ENCODE results near the gene PMIS2. TPM values are rescaled to one million over a fixed set of nuclear protein-coding genes. Genes with fewer than 3 reads are reported as not detected.

PMIS2 gene
- total RNA-seq, 1 donor from 2014 or later, result not detected

- no peak for DNase-seq (ENCODE audit: low spot score)
Measured at GRCh38 chr19:35628264-35628564, 42.2 kb downstream of the PMIS2 start.

GRCh38 chr19:35628565-35629331, 42.8 kb downstream of the PMIS2 start, which contains the start of gene RBM42:
Gene RBM42 (plus strand): TSS chr19:35629036. CDS start chr19:35629154, 118 bp downstream.
- DNase-seq (ENCODE audit: low spot score), result peak; percentile 99

GRCh38 chr19:35629332-35629633, 43.3 kb downstream of the PMIS2 start:
- no peak for DNase-seq (ENCODE audit: low spot score)

DNA sequence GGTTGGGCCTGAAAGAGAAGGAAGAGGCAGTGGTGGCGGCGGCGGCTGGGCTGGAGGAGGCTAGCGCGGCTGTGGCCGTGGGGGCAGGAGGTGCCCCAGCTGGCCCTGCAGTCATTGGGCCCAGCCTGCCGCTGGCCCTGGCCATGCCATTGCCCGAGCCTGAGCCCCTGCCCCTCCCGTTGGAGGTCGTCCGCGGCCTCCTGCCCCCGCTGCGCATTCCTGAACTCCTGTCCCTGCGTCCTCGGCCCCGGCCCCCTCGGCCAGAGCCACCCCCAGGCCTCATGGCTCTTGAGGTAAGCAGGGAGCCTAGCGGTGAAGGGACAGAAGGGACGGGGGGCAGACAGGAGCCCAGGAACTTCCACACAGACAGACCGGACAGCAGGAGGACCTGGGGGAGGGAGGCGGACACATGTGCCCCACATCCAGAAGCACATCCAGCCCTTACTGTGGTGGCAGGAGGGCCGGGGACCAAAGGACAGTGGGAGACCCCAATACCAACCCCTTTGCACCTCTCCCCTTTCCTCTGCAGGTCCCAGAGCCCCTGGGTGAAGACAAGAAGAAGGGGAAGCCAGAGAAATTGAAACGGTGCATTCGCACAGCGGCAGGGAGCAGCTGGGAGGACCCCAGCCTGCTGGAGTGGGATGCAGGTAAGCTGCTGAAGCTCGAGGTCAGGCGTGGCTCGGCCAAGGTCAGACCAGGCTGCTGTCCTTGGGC, 47.9 kb downstream of the PMIS2 start:
- no peak for DNase-seq (ENCODE audit: low spot score)

GRCh38 chr19:35636651-35637050, 50.7 kb downstream of the PMIS2 start:
- DNase-seq (ENCODE audit: low spot score), result no peak

Other genes starting within 250 kb of the PMIS2 start
- not detected for gene FFAR1, start 238.3 kb upstream of the PMIS2 start, total RNA-seq
- gene FFAR3, start 227.7 kb upstream of the PMIS2 start, total RNA-seq, result 1.4 TPM
- 0.87 TPM for gene GPR42, start 215.1 kb upstream of the PMIS2 start, total RNA-seq
- gene FFAR2, start 137.9 kb upstream of the PMIS2 start, total RNA-seq, result 2.4 TPM
- not detected for gene KRTDAP, start 95.7 kb upstream of the PMIS2 start, total RNA-seq
- 3.1 TPM for gene DMKN, start 72.5 kb upstream of the PMIS2 start, total RNA-seq
- gene SBSN, start 57.9 kb upstream of the PMIS2 start, total RNA-seq, result not detected
- not detected for gene GAPDHS, start 52.7 kb upstream of the PMIS2 start, total RNA-seq
- 86.8 TPM for gene TMEM147, start 40.5 kb upstream of the PMIS2 start, total RNA-seq
- not detected for gene ATP4A, start 22.5 kb upstream of the PMIS2 start, total RNA-seq
- gene HAUS5, start 26.6 kb downstream of the PMIS2 start, total RNA-seq, result 6.4 TPM
- gene RBM42, start 42.9 kb downstream of the PMIS2 start, total RNA-seq, result 63.9 TPM
- 0.74 TPM for gene ETV2, start 55.6 kb downstream of the PMIS2 start, total RNA-seq
- 362 TPM for gene COX6B1, start 62.1 kb downstream of the PMIS2 start, total RNA-seq
- 0.45 TPM for gene UPK1A, start 80.3 kb downstream of the PMIS2 start, total RNA-seq
- not detected for gene ZBTB32, start 118.4 kb downstream of the PMIS2 start, total RNA-seq
- 33.5 TPM for gene KMT2B, start 131.8 kb downstream of the PMIS2 start, total RNA-seq
- 10.8 TPM for gene IGFLR1, start 156.3 kb downstream of the PMIS2 start, total RNA-seq
- gene U2AF1L4, start 159.2 kb downstream of the PMIS2 start, total RNA-seq, result 12.8 TPM
- gene PSENEN, start 159.5 kb downstream of the PMIS2 start, total RNA-seq, result 66.8 TPM
- gene LIN37, start 162.4 kb downstream of the PMIS2 start, total RNA-seq, result 12.9 TPM
- 506 TPM for gene HSPB6, start 170.9 kb downstream of the PMIS2 start, total RNA-seq
- 16.6 TPM for gene PROSER3, start 172.0 kb downstream of the PMIS2 start, total RNA-seq
- gene ARHGAP33, start 189.4 kb downstream of the PMIS2 start, total RNA-seq, result 2.7 TPM
- gene PRODH2, start 226.7 kb downstream of the PMIS2 start, total RNA-seq, result not detected